ENCODE measurements around the gene SGIP1.

Gene SGIP1

DNA sequence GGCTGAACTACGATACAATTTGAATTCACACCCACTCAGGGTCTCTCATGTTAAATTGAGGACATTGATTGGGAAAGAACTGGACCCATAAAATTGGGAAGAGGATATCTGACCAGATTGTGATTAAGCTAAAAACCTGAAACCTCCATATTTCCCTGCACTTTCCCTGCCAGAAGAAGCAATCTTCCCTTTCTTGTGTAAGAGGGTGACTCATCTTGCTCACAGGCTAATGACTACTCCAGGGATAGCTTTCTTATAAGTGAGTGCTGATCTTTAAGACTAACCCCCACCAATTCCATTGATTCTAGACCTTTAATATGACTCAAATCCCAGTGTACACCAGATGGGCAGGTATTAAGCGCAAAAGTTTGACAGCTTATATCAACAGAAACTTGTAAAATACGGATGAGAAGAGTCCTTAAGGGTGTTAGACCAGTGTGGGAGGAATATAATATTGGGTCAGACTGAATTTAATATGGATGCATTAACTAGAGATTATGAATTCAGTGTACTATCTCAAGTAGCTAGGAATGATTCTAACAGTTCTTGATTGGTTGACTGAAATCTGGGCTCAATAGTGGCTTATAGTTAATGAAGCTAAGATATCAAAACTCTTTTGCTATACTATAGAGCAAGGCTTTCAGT lies 12.1 kb upstream of the SGIP1 start:
- DNase-seq: no peak

DNA sequence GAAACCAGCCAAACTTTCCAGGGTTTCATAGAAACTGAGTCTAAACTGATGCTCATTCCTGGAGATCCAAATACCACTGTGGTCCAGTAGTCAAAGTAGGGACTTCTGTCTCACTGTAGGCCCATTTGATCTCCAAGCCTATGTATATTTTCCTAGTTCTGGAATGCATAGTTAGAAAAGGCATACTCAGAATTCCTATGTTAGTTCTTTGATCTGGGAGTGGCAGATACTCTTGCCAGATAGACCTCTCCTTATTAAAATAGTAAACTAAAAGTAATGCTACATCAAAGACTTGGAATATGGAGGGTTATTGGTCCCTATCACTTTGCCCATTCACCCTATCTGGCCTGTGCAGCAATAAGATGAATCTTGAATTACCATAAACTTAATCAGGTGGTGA lies 10.4 kb upstream of the SGIP1 start:
- DNase-seq: no peak

DNA sequence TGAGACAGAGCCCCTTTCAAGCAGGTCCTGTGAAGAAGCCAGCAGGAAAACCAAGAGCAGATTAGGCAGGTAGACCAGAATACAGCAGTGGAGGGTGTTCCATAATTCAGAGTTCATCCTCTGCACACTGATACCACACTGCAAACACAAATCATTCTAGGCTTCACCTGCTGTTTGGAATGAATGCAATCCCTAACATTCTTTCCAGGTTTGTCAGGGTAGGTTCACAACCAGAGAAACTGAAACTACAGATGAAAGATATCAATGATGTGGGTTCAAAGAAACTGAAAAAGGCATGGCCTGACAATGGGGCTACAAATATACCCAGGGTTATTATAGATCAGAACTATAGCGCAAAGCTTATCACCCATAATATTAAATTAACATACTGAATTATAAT lies 8.9 kb upstream of the SGIP1 start:
- no peak for DNase-seq

DNA sequence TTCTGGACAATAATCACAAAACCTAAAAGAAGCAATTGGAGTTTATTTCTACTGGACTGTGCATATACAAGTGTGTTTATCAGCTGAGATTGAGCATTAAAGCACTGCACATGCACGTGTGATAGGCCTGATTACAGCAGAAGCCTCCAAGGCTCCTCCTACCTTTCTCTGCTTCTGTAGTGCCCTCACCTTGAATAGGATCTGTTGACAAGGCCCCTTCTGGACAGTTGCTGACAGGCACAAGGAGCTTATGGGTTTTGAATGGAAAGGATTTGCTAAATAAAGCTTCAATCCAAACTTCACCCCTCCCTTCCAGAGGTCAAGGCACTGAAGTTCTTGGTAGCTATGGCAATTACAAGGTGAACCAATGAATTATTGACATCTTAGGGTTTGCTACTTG lies 7.9 kb upstream of the SGIP1 start:
- DNase-seq: no peak

DNA sequence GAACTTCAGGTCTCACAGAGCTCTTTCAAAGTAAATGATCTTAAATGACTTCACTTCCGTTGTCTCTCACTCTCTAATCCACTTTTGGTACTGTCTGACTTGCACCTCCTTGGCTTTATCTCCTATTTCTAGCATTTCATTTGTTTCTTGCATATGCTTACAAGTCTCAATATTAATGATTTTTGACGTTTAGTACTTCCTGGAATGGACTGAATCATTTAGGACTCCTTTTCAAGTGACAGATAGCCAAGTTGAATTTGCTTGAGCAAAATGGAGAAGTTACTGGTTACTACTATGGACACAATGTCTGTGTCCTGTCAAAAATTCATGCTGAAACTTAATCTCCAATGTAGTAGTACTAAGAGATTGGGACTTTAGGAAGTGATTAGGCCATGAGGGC lies 7.0 kb upstream of the SGIP1 start:
- no peak for DNase-seq

DNA sequence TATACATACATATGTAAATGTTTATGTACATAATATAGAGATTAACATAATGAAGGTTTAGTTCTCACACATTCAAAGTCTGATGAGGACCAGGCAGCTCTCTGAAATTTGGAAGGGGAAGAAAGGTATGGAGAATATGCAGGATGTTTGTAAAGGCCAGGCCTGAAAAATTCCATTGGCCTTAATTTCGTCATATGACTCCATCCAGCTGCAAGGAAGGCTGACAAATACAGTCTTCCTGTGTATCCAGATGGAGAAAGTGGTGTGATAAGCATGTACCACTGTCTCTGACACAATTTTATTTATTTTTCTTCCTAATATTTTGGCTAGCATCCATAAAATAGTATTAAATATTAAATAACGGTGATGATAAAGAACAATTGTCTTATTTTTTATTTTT lies 6.3 kb upstream of the SGIP1 start:
- DNase-seq: no peak

DNA sequence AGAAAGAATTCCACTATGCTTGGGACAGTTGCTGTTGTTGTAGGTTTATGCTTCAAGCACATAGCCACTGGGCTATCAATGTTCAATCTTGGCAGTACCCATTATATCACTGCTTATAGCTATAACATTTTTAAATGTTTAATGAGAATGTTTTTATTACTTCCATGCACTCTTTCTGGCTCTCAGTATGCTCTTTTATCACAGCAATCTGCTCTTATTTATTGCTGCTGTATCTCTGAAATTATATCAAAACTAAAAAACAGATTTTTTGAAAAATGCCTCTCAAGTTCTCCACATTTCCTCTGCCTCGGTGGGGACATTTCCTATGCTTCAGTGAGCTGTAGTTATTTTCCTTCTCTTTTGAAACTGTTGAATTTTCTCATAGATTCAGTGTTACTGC lies 5.4 kb upstream of the SGIP1 start:
- DNase-seq: no peak

DNA sequence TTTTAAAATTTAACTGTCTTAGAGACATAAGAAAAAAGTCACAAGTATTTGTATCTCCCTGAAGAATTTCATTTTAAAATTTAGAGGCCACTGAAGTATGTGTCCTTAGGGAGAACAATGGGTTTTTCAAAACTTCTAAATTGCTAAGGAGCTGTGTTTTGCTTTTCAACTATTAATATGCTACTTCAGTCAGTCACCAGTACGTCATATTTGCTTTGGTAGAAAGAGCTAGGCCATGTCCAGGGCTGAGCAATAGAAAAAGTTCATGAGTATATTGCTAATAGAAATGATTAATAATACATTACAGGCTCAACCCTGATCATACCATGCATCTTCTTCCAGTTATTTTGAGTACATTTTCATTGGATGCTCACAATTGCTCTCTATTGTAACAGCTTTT lies 1.7 kb upstream of the SGIP1 start:
- no peak for DNase-seq

DNA sequence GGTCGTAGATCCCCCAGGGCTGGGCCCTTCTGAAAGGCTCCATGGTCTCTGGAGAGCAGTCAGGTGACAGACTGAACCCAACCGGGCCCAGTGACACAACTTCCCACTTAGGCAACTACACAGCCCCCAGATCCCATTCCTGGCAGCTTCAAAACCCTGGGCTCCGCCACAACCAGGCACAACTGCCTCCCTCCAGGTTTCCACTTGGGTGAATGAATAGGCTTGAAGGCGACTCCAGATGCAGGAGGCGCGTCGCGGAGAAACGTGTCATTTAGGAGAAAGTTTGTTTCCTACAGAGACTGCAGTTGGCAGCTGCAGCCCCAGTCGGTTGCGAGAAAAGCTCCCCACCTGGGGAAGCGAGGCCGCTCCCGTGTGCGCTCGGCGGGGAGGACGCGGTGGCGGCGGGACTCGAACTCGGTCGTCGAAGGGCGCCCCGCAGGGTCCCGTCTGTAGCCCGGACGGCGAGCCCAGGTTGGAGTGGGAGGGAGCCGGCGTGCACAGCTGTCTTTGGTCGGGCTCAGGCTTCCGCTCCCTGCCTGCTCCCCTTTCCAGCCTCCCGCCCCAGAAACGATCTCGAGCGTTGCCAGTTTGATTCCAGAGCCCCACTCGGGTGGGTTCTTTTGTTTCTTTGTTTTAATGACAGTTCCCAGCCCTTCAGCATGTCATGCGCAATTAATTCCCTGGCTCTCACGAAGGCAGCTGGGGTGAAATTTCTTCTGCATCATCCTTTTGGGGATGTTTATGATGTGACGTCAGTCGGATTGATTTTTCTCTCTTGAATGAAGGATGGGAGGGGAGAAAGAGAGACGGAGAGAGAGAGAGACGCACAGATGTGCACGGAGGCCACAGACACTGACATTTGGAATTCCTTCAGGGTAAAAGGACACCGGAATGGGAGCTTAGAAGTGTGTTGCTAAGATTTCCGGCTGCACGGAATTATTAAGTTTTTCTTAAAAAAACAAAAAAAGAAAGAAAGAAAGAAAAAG lies 862 bp upstream of the SGIP1 start:
- no peak for DNase-seq

DNA sequence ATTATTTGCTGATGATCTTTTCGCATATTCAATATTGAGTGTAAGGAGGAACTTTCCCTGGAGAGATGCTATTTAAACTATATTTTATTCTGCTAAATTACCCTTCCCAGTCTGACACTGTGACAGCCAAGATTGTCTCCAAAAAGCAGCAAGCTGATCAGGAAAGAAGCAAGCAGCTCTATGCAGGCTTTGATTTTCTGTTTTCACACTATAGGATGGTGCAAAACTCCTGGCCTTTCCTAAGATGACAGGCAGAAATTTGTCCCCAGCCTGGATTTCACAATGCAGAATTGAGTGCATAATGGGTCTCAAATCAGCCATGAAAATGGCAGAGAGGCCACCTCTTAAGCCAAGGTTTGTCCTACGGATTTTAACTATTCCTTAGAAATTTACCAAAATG lies 1.1 kb downstream of the SGIP1 start:
- DNase-seq: no peak

DNA sequence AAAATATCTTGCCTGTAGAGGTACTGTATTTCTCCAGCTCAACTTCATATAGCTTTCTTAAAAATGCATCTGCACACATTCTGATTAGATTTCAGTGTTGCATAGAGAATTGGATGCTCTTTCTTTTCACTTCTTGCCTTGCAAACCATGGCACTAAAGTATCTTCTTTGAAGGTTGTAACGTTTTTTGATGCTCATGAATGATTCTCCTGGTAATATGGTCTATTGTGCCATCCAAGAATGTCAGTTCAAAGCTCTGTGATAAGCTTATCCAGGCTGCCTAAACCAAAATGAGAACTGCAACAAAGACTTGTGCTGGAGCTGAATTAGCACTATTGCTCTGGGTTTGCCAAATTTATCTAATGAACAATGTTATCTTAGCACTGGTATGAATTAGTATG lies 1.9 kb downstream of the SGIP1 start:
- DNase-seq: no peak

DNA sequence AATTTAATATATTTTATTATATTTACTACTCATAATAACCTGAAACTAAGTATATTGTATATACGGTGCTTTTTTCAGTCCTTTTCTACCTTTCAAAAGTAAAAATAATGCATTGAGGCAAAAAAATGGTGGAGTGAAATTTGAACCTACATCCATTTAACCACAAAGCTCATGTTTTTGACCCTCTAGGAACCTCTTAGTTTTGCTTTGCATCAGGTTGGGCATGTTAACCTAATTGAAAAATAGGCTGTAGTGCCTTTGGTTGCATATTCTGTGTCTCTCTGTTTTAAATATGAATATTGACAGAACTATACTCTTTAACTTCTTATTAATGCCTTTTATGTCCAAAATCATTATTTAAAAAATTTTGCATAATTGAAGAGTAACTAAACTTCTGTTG lies 3.8 kb downstream of the SGIP1 start:
- DNase-seq: no peak

DNA sequence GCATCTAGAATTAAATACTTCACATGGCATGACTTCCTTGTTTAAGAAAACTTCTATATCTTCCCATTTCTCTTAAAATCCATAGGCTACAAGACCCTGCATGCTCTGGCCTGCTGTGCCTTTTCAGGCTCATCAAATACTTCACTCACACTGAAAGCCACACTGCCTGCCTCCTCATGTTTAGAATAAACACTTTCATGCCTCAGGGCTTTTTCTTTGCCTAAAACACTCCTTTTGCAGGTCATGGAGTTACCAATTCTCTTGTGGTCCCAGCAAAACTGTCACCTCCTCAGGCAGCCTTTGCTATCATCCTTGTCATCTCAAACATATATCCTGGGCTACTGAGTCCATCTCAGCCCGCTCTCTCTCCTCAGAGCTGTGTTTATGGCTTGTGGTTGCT lies 5.5 kb downstream of the SGIP1 start:
- no peak for DNase-seq

DNA sequence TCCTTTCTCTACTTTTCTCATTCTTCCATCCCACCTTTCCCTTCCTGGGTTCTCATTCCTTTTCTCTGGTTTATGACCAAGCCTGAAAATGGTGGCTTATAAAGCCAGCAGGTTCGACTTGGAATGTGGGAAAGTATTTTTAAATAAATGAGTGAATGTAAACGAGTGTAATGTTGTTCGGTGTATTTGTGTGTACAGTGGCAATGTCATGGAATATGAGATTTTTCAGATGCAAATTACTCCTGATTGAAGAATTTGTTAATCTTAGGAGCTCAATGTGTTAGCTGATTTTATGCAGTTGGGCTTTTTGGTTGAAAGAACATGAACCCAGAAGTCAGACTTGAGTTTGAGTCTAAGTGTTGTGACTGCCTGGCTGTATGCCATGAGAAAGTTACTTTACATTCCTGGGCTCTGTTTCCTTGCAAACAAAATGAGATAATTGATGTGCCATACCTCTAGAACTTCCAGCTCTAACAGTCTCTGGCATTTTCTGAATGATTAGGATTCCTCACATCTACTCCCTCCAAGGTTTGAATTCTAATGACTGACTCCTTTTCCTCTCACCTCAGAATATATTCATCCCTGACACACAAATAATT lies 6.6 kb downstream of the SGIP1 start:
- DNase-seq: no peak

DNA sequence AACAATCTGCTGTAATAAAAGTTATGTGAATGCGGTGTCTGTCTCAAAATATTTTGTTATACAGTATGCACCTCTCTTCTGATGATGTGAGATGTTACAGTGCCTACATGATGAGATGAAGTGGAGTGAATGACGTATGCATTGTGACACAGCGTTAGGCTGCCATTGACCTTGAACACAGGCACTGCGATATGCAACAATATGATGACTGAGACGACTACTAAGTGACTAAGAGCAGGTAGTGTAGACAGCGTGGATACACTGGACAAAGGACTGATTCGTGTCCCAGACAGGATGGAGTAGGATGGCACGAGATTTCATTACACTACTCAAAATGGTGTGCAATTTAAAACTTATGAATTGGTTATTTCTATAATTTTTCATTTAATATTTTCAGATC lies 8.4 kb downstream of the SGIP1 start:
- DNase-seq: no peak

DNA sequence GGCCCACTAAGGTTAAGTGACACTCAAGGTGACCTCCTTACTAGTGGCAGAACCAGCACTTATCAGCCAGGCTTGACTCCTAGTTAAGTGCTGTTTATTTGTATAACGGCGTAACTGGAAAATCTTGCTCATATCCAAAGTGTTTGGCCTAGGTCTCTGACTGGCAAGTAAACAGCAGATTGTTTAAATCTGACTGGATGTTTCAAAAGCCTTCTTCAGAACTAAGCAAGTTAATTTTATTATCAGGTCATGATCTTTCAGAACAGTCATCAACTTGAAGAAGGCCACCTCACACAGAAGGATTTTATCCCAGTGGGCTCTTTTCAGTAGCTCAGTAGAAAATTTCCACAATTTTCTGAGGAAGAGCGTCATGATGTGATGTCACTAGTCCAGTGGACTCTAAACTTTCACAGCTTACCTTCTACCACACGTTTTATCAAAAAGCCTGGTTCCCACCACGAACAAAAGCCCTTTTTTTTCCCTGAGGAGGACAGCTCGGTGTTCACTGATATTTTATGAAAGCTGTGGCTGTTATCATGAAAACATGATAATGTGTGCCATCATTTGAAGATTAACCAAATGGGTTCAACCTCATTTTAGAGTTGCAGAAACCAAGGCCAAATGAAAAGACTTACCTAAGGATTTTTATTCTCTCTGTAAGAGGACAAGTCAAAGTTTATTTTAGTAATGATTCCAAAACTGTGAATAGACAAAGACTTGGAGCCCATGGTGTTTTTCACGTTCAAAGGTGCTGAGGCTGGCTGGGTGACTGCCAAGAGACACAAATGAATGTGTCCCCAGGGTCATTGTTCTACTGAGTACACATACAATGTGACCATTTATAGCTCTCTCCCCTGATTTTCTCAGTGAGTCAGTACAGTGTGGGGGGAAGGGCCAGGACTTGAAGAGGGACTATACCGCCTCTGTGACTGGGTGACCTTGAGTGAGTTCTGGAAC lies 9.1 kb downstream of the SGIP1 start:
- DNase-seq: no peak

DNA sequence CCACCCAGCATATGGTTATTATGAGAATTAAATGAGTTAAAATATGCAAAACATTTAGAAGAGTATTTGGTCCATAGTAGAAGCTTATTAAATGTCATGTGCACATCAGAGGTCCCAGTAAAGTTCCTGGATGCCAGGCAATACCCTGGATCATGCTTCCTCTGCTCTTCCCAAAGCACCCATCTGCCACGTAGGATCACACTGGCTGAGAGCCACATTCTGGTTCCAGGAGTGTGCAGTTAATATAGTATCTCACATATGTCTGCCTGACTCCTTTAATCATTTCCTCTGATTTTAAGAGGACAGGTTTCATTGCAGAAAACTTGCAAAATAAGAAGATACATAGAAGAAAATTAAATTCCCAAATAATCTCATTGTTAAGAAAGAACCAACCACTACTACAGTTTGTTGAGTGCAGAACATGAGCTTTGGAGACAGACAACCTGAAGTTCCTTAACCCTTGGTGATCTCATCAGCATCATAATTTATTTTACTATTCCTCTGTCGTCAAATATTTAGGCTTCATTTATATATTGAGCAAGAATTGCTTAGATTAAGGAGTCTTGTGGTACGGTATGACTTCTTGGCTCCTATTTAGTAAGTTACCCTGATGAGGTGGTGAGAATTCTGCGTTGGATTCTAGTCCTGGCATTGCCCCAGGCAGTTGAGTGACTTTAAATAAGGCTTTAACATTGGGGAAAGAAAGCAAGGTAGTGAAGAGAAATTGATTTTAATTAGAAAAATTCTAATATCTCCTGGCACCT lies 12.3 kb downstream of the SGIP1 start:
- DNase-seq: no peak

DNA sequence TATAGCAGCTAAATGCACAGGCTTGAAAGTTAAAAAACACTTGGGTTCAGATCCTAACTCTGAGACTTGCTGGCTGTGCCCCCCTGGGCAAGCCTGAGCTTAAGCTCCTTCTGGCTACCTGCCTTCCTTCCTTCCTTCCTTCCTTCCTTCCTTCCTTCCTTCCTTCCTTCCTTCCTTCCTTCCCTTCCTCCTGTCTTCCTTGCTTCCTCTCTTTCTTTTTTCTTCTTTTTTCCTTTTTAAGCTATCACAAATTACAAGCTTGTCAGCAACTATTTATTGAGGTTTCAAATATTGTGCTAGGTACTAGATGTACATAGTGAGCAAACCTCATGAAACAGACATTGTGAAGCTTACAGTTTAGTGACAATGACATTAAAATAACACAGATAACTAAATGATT lies 15.1 kb downstream of the SGIP1 start:
- DNase-seq: no peak

DNA sequence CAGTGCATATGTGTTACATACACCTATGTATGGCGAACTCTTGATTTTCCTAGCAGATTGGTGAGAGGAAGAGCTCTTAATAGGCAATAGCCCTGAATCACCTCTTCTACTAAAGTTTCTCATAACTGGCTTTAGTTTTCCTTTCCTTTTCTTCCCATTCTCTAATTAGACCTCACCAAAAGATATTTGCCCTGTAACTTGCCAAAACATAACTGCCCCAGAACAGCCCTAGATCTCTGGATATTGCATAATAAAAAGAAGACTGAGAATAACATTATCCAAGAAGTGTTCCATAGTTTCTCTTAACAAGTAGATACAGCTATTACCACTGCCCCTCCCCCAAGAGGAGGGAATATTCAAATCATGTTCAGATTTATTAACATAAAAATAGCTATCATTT lies 16.3 kb downstream of the SGIP1 start:
- no peak for DNase-seq

DNA sequence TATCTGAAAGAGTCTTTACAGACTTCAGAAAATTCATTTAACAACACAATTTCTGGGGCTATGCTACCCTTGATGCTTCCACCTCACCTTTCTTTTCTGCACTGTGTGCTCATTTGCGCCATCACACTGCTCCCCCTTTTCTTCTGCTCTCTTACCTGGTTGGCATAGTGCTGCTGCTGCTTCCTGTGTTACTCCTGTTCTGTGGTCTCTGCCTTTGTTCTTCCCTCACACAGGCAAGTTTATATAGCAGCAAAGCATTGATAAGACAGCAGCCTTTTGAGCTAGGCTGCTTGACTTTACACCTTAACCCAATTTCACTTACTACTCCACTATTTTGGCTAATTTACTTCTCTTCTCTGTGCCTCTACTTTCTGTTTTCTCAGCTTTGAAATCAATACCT lies 18.3 kb downstream of the SGIP1 start:
- DNase-seq: no peak

DNA sequence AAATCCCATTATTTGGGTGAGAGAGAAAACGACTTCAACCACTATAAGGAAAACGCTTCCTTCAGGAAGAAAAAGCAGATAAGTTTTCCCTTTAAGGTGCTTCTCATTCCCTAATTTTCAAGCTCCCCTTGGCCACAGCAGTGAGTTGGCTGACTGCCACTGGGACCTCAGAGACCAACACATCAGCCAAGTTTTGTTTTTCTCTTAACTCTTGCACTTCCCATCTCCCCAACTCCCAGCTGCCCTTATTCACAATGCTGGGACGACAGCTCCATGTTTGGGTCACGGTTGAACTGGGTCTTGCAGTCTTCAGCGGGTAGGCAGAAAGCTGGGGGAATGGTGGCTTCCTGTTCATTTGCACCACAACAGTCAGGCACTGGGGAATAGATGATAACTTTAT lies 18.9 kb downstream of the SGIP1 start:
- no peak for DNase-seq

DNA sequence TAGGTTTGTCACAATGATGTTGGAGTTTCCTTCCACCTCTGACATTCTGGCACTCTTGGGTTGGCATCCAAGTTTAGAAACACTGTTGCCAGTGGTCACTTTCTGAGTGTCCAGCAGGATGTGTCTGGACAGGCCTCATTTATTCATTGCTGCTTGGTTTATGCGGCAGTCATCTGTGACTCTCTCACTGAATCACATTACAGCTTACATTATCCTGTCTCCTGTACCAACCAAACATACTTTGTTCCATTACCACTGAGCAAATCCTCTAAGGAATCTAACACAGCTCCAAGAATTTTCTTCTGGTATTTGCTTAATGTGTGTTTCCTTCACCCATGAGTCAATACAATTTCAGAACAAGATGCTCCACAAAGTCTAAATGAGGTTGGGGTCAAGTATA lies 19.9 kb downstream of the SGIP1 start:
- DNase-seq: no peak
